ENCODE data around the gene NRROS.

NRROS gene

DNA sequence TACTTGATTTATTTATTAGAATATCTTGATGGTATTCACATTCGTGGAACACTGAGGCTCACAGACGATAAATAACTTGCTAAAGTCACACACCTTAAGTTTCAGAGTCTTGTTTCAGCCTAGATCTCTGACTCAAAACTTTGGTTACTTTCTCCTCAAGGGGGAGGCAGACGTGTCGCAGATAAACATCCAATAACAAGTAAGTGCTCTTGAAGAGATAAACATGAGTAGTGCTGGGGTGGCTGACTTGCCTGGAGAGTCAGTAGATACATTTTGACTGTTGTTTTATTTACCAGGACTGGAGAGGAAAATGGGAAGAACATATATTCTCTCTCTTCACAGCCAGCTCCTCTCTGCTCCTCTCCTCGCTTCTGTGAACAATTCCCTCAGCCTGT lies 39.8 kb upstream of the NRROS start:
- Histone ChIP-seq H2BK12ac (ENCODE audit: low read length) (no peak overlapping the region), H3K79me1 (ENCODE audit: low read length) (no peaks in the 10 kb centered on the region), H3K23ac (ENCODE audit: low read length) (no peak overlapping the region), H3K14ac (ENCODE audit: low read length) (no peak overlapping the region), H2BK5ac (ENCODE audit: low read depth, low read length, poor library complexity) (no peak overlapping the region), H4K12ac (ENCODE audit: low read depth, low read length) (no peak overlapping the region), H2AK5ac (ENCODE audit: low read length) (no peak overlapping the region), H3K27ac (ENCODE audit: low read depth, low read length) (no peak overlapping the region), H3K4me2 (ENCODE audit: low read length) (no peak overlapping the region), H3K27me3 (ENCODE audit: insufficient read depth, low read length) (no peaks in the 10 kb centered on the region), H4K8ac (ENCODE audit: low read depth, low read length) (no peak overlapping the region), H3K4ac (ENCODE audit: low read depth, low read length) (no peak overlapping the region), H3K4me1 (ENCODE audit: control insufficient read depth in 1 of 2, insufficient read depth in 2 of 2, low read length in 2 of 2) (peaks cover 0 to 5% of the 10 kb centered on the region in 2 experiments), H3K36me3 (ENCODE audit: control insufficient read depth in 1 of 2, insufficient read depth in 2 of 2, low read length in 2 of 2) (no peaks in the 10 kb centered on the region), H4K91ac (ENCODE audit: low read depth, low read length) (no peak overlapping the region), H2BK120ac (ENCODE audit: insufficient read depth, low read length, poor library complexity) (no peak overlapping the region), H3K9ac (ENCODE audit: low read length) (no peak overlapping the region), H3K4me3 (ENCODE audit: low read depth, low read length) (no peak overlapping the region), H2AFZ (ENCODE audit: insufficient read depth, low read length, poor library complexity) (no peak overlapping the region), H3K9me3 (ENCODE audit: insufficient read depth, low read depth, low read length) (no peaks in the 10 kb centered on the region), H3K79me2 (ENCODE audit: control insufficient read depth, insufficient read depth, low read length, poor library complexity) (no peaks in the 10 kb centered on the region), H3K18ac (ENCODE audit: low read length) (no peak overlapping the region)
- WGBS (ENCODE audit: extremely low coverage, insufficient coverage, insufficient read length) = no CpG with 5 or more reads among the region's 5 CpGs
- no peak for DNase-seq

DNA sequence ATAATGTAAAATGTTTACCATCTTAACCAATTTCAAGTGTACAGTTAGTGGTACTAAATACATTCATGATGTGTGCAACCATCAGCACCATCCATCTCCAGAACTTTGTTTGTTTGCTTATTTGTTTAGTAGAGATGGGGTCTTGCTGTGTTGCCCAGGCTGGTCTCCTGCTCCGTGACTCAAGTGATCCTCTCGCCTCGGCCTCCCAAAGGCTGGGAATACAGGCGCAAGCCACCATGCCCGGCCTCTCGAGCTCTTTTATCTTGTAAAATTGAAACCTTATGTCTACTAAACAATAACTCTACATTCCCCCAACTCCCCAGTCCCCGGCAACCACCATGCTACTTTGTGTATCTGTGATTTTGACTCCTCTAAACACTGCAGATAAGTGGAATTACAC lies 39.1 kb upstream of the NRROS start:
- Histone ChIP-seq H3K36me3 (ENCODE audit: control insufficient read depth in 1 of 2, insufficient read depth in 2 of 2, low read length in 2 of 2) (no peaks in the 10 kb centered on the region), H3K4me1 (ENCODE audit: control insufficient read depth in 1 of 2, insufficient read depth in 2 of 2, low read length in 2 of 2) (peaks cover 0 to 5% of the 10 kb centered on the region in 2 experiments), H3K4me2 (ENCODE audit: low read length) (no peak overlapping the region), H2BK12ac (ENCODE audit: low read length) (no peak overlapping the region), H3K27me3 (ENCODE audit: insufficient read depth, low read length) (no peaks in the 10 kb centered on the region), H2BK120ac (ENCODE audit: insufficient read depth, low read length, poor library complexity) (no peak overlapping the region), H3K14ac (ENCODE audit: low read length) (no peak overlapping the region), H3K23ac (ENCODE audit: low read length) (no peak overlapping the region), H3K79me2 (ENCODE audit: control insufficient read depth, insufficient read depth, low read length, poor library complexity) (no peaks in the 10 kb centered on the region), H2BK5ac (ENCODE audit: low read depth, low read length, poor library complexity) (no peak overlapping the region), H3K9ac (ENCODE audit: low read length) (no peak overlapping the region), H4K91ac (ENCODE audit: low read depth, low read length) (no peak overlapping the region), H2AFZ (ENCODE audit: insufficient read depth, low read length, poor library complexity) (no peak overlapping the region), H3K18ac (ENCODE audit: low read length) (no peak overlapping the region), H3K27ac (ENCODE audit: low read depth, low read length) (no peak overlapping the region), H3K4me3 (ENCODE audit: low read depth, low read length) (no peak overlapping the region), H3K9me3 (ENCODE audit: insufficient read depth, low read depth, low read length) (no peaks in the 10 kb centered on the region), H3K79me1 (ENCODE audit: low read length) (no peaks in the 10 kb centered on the region), H4K12ac (ENCODE audit: low read depth, low read length) (no peak overlapping the region), H2AK5ac (ENCODE audit: low read length) (no peak overlapping the region), H3K4ac (ENCODE audit: low read depth, low read length) (no peak overlapping the region), H4K8ac (ENCODE audit: low read depth, low read length) (no peak overlapping the region)
- no peak for DNase-seq
- WGBS (ENCODE audit: extremely low coverage, insufficient coverage, insufficient read length) = no CpG with 5 or more reads among the region's 7 CpGs

DNA sequence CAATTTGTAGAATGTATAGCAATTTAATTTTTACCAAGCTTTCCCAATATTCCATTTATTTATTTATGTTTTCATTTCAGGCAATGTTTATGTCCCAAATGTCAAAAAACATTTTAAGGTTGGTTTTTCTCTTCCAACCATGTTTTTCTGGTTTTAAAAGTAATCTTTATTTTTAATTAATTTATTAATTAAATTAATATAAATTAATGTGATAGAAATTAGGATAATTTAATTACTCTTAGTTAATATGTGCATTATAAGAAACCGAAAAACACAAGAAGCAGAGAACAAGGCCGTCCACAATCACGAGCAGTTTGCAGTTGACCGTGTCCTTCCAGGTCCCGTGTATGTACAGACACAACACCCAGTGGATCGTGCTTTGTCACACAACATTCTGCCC lies 36.8 kb upstream of the NRROS start:
- H3K23ac ChIP-seq (ENCODE audit: low read length) = no peak overlapping the region

DNA sequence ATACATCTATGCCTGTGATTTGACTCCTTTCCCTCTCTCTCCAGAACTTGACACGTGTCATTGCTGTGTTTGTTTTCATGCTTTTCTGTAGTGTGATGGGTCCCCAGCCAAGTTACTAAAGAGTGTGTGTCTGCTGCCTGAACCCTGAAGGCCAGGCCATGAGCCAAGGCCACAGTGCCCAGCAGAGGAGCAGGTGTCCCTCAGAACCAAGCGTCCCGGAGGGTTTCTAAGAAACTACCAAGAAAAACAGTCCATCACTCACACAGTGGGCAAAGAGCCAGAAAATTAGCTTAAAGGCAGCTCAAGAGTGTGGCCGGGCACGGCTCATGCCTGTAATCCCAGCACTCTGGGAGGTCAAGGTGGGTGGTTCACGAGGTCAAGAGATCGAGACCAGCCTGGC lies 35.8 kb upstream of the NRROS start:
- no peak overlapping the region for H3K14ac ChIP-seq (ENCODE audit: low read length)
- H3K79me2 ChIP-seq (ENCODE audit: control insufficient read depth, insufficient read depth, low read length, poor library complexity) = no peaks in the 10 kb centered on the region
- no peak overlapping the region for H2AFZ ChIP-seq (ENCODE audit: insufficient read depth, low read length, poor library complexity)
- H3K18ac ChIP-seq (ENCODE audit: low read length) = no peak overlapping the region
- no peak overlapping the region for H3K4ac ChIP-seq (ENCODE audit: low read depth, low read length)
- H4K8ac ChIP-seq (ENCODE audit: low read depth, low read length) = no peak overlapping the region
- H3K4me2 ChIP-seq (ENCODE audit: low read length) = no peak overlapping the region
- no peak overlapping the region for H3K4me3 ChIP-seq (ENCODE audit: low read depth, low read length)
- no peaks in the 10 kb centered on the region for H3K4me1 ChIP-seq (ENCODE audit: control insufficient read depth in 1 of 2, insufficient read depth in 2 of 2, low read length in 2 of 2)
- H3K27me3 ChIP-seq (ENCODE audit: insufficient read depth, low read length) = no peaks in the 10 kb centered on the region
- H3K36me3 ChIP-seq (ENCODE audit: control insufficient read depth in 1 of 2, insufficient read depth in 2 of 2, low read length in 2 of 2) = no peaks in the 10 kb centered on the region
- no peak overlapping the region for H2AK5ac ChIP-seq (ENCODE audit: low read length)
- DNase-seq = no peak
- no peak overlapping the region for H3K27ac ChIP-seq (ENCODE audit: low read depth, low read length)
- H4K12ac ChIP-seq (ENCODE audit: low read depth, low read length) = no peak overlapping the region
- no CpG with 5 or more reads among the region's 7 CpGs for WGBS (ENCODE audit: extremely low coverage, insufficient coverage, insufficient read length)
- H2BK120ac ChIP-seq (ENCODE audit: insufficient read depth, low read length, poor library complexity) = no peak overlapping the region
- no peak overlapping the region for H3K9ac ChIP-seq (ENCODE audit: low read length)
- no peak overlapping the region for H2BK5ac ChIP-seq (ENCODE audit: low read depth, low read length, poor library complexity)
- H4K91ac ChIP-seq (ENCODE audit: low read depth, low read length) = no peak overlapping the region
- H3K9me3 ChIP-seq (ENCODE audit: insufficient read depth, low read depth, low read length) = no peaks in the 10 kb centered on the region
- H3K23ac ChIP-seq (ENCODE audit: low read length) = no peak overlapping the region
- no peaks in the 10 kb centered on the region for H3K79me1 ChIP-seq (ENCODE audit: low read length)
- no peak overlapping the region for H2BK12ac ChIP-seq (ENCODE audit: low read length)

More for the DNA sequence above, 36.8 kb upstream of the NRROS start:
- Histone ChIP-seq H3K27ac (ENCODE audit: low read depth, low read length) (no peak overlapping the region), H2AK5ac (ENCODE audit: low read length) (no peak overlapping the region), H3K14ac (ENCODE audit: low read length) (no peak overlapping the region), H2AFZ (ENCODE audit: insufficient read depth, low read length, poor library complexity) (no peak overlapping the region), H3K4ac (ENCODE audit: low read depth, low read length) (no peak overlapping the region), H4K12ac (ENCODE audit: low read depth, low read length) (no peak overlapping the region), H3K4me1 (ENCODE audit: control insufficient read depth in 1 of 2, insufficient read depth in 2 of 2, low read length in 2 of 2) (no peaks in the 10 kb centered on the region), H3K4me2 (ENCODE audit: low read length) (no peak overlapping the region), H3K79me2 (ENCODE audit: control insufficient read depth, insufficient read depth, low read length, poor library complexity) (no peaks in the 10 kb centered on the region), H2BK12ac (ENCODE audit: low read length) (no peak overlapping the region), H3K4me3 (ENCODE audit: low read depth, low read length) (no peak overlapping the region), H2BK5ac (ENCODE audit: low read depth, low read length, poor library complexity) (no peak overlapping the region), H3K9ac (ENCODE audit: low read length) (no peak overlapping the region), H3K18ac (ENCODE audit: low read length) (no peak overlapping the region), H3K27me3 (ENCODE audit: insufficient read depth, low read length) (no peaks in the 10 kb centered on the region), H3K79me1 (ENCODE audit: low read length) (no peaks in the 10 kb centered on the region), H4K8ac (ENCODE audit: low read depth, low read length) (no peak overlapping the region), H3K36me3 (ENCODE audit: control insufficient read depth in 1 of 2, insufficient read depth in 2 of 2, low read length in 2 of 2) (no peaks in the 10 kb centered on the region), H3K9me3 (ENCODE audit: insufficient read depth, low read depth, low read length) (no peaks in the 10 kb centered on the region), H2BK120ac (ENCODE audit: insufficient read depth, low read length, poor library complexity) (no peak overlapping the region), H4K91ac (ENCODE audit: low read depth, low read length) (no peak overlapping the region)
- no CpG with 5 or more reads among the region's 6 CpGs for WGBS (ENCODE audit: extremely low coverage, insufficient coverage, insufficient read length)
- no peak for DNase-seq

Measured in trophoblast cell (in vitro differentiated cells and primary cell).